Astrocyte (in vitro differentiated cells and primary cell): ENCODE results near the gene BPIFA3.

ENCODE experiments used
- EZH2 ChIP-seq: IDR thresholded peaks from 2 replicates; pipeline ENCODE4 v1.6.1; 2012; ENCODE audit warnings: mild to moderate bottlenecking, low read length, inconsistent platforms; ENCODE audit not compliant: insufficient read depth
- TF ChIP-seq, protein P1 (sequence below): IDR thresholded peaks from 2 replicates; pipeline ENCODE4 v1.5.1; 2011; ENCODE audit warnings: low read depth, mild to moderate bottlenecking, inconsistent platforms, low read length, moderate library complexity; ENCODE audit not compliant: insufficient read depth

DNA sequence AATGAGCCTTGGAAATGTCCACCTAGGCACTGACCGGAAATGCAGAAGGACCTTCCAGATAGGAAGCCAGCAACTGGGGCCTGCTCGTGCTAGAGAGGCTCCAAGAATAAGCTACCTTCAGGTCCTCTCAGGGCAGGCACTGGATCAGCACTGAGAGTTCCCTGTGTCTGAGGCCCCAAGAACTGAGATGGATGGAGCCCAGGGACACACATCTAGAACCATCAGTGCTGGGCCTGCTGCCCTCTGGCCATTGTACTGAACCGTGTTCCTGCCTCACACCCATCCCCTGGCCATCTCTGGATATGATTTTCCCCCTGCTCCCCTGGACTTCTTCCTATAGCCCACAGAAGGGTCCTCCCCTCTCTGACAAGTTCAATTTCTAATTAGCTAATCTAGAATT lies 28.9 kb downstream of the BPIFA3 start:
- TF ChIP-seq, protein P1, sequence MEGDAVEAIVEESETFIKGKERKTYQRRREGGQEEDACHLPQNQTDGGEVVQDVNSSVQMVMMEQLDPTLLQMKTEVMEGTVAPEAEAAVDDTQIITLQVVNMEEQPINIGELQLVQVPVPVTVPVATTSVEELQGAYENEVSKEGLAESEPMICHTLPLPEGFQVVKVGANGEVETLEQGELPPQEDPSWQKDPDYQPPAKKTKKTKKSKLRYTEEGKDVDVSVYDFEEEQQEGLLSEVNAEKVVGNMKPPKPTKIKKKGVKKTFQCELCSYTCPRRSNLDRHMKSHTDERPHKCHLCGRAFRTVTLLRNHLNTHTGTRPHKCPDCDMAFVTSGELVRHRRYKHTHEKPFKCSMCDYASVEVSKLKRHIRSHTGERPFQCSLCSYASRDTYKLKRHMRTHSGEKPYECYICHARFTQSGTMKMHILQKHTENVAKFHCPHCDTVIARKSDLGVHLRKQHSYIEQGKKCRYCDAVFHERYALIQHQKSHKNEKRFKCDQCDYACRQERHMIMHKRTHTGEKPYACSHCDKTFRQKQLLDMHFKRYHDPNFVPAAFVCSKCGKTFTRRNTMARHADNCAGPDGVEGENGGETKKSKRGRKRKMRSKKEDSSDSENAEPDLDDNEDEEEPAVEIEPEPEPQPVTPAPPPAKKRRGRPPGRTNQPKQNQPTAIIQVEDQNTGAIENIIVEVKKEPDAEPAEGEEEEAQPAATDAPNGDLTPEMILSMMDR, result no peak
- TF ChIP-seq EZH2, result no peak
